ENCODE data around the gene TFEB.

DNA sequence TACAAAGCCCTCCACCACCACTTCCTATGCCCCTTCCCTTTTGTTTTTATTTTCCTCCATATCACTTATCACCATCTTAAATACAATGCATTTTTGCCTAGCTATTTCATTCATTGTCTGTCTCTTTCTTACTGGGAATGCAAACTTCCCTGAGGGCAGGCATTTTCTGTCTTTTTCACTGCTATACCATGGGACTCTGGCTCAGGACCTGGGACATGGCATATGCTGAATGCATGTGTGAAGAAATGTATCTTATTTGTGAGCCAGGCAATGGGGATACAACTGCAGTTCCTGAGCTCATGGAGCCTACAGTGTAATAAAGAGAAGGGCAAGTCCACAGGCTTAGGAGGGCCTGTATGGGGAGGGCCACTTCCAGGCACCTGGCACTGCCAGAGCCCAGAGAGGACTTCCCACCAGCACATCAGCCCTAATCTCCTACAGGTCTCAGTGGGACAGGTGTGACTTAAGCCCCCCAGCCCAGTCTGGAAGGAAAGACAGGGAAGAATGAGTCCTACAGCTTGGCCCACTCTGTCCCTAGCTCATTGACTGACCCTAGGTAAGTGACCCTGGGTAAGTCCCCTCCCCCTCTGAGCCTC, 43.2 kb downstream of the TFEB start:
- TF ChIP-seq, protein P1, sequence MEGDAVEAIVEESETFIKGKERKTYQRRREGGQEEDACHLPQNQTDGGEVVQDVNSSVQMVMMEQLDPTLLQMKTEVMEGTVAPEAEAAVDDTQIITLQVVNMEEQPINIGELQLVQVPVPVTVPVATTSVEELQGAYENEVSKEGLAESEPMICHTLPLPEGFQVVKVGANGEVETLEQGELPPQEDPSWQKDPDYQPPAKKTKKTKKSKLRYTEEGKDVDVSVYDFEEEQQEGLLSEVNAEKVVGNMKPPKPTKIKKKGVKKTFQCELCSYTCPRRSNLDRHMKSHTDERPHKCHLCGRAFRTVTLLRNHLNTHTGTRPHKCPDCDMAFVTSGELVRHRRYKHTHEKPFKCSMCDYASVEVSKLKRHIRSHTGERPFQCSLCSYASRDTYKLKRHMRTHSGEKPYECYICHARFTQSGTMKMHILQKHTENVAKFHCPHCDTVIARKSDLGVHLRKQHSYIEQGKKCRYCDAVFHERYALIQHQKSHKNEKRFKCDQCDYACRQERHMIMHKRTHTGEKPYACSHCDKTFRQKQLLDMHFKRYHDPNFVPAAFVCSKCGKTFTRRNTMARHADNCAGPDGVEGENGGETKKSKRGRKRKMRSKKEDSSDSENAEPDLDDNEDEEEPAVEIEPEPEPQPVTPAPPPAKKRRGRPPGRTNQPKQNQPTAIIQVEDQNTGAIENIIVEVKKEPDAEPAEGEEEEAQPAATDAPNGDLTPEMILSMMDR (IDR thresholded peaks at IDR 0.05), result no peak
- no peak for TF ChIP-seq EZH2 (IDR thresholded peaks at IDR 0.05)
